H1 (cell line): Measurements from ENCODE around the gene MTR.

Experiments used
- ASH2L ChIP-seq: fragments of 200-600, 300-600 bp; sonication (generic); IDR thresholded peaks from one replicate; pipeline ENCODE4 v1.7.1; 2017; ENCODE audit warnings: low read length
- CEBPB ChIP-seq: IDR thresholded peaks from 2 replicates; pipeline ENCODE4 v1.6.1; 2012; ENCODE audit warnings: low read depth, low read length
- CTCF ChIP-seq, 3 experiments: IDR thresholded peaks; 1 replicate in 2 of 3; 2 replicates in 1 of 3; pipeline versions ENCODE4 v1.5.1 to v1.6.1; 2011; ENCODE audit warnings: low read length in 3 of 3, mild to moderate bottlenecking in 3 of 3, inconsistent platforms in 2 of 3, low read depth in 1 of 3, moderate library complexity in 1 of 3; ENCODE audit not compliant: insufficient read depth in 1 of 3; ENCODE audit errors: control extremely low read depth in 1 of 3
- EZH2 ChIP-seq: fragments of 200-600 bp; sonication (generic); IDR thresholded peaks from 2 replicates; pipeline ENCODE4 v1.7.1; 2012; ENCODE audit warnings: low read depth, mild to moderate bottlenecking, moderate library complexity, low read length, inconsistent platforms; ENCODE audit not compliant: severe bottlenecking
- GTF2F1 ChIP-seq: IDR thresholded peaks from 2 replicates; pipeline ENCODE4 v1.6.1; 2012; ENCODE audit warnings: low read depth, low read length, improper control_type of control experiment, borderline replicate concordance
- JUND ChIP-seq: IDR thresholded peaks from 2 replicates; pipeline ENCODE4 v1.6.1; 2011; ENCODE audit warnings: mild to moderate bottlenecking, improper control_type of control experiment, low read length
- KDM1A ChIP-seq: fragments of 200-600, 300-600 bp; sonication (generic); IDR thresholded peaks from 2 replicates; pipeline ENCODE4 v1.7.1; 2016; ENCODE audit warnings: mild to moderate bottlenecking, low read length, borderline replicate concordance
- NANOG ChIP-seq: IDR thresholded peaks from 2 replicates; pipeline ENCODE4 v1.6.1; 2011; ENCODE audit warnings: low read length, low read depth, mild to moderate bottlenecking, inconsistent platforms; ENCODE audit not compliant: insufficient read depth, poor library complexity, severe bottlenecking
- POLR2A ChIP-seq, 2 experiments: IDR thresholded peaks; 1 replicate in 1 of 2; 2 replicates in 1 of 2; pipeline ENCODE4 v1.6.1; 2011; ENCODE audit warnings: low read depth in 2 of 2, low read length in 2 of 2, mild to moderate bottlenecking in 2 of 2; ENCODE audit errors: control extremely low read depth in 1 of 2
- POLR2AphosphoS5 ChIP-seq: IDR thresholded peaks from 2 replicates; pipeline ENCODE4 v1.6.1; 2011; ENCODE audit warnings: low read depth, low read length
- SUZ12 ChIP-seq: fragments of 200-600 bp; sonication (generic); IDR thresholded peaks from 2 replicates; pipeline ENCODE4 v1.6.1; 2012; ENCODE audit warnings: mild to moderate bottlenecking, inconsistent platforms, low read length, moderate library complexity, mixed read lengths
- TAF1 ChIP-seq: IDR thresholded peaks from 2 replicates; pipeline ENCODE4 v1.6.1; 2011; ENCODE audit warnings: mild to moderate bottlenecking, low read depth, low read length
- USF2 ChIP-seq: IDR thresholded peaks from 2 replicates; pipeline ENCODE4 v1.6.1; 2011; ENCODE audit warnings: low read length, improper control_type of control experiment
- YY1 ChIP-seq: IDR thresholded peaks from 2 replicates; pipeline ENCODE4 v1.6.1; 2011; ENCODE audit warnings: low read depth, mild to moderate bottlenecking, low read length

DNA sequence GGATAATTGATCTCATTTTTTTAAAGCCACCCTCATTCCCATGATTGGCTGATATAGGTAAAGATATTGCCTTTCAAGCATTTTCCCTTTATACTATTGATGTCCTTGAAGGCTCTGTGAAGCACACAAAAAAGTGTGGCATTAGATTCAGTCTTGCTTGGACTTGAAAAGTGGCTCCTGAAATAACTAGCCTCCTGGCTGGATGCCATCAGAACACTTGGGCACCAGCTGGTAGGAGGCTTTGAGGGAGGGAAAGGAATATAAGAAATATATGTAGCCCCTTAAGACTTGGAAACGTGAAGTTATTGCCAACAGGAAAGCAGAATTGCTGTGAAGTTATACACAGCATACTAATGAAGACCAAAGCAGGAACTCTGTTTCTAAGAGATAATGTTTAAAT, 14.1 kb downstream of the MTR start:
- TF ChIP-seq EZH2: no peak
- no peak for TF ChIP-seq CTCF (IDR thresholded peaks at IDR 0.05; ENCODE audit: control extremely low read depth in 1 of 3, insufficient read depth in 1 of 3, low read depth in 1 of 3, low read length in 3 of 3)
- no peak for TF ChIP-seq GTF2F1
- no peak for TF ChIP-seq ASH2L
- no peak for TF ChIP-seq CEBPB
- no peak for TF ChIP-seq USF2
- TF ChIP-seq NANOG: no peak
- no peak for TF ChIP-seq POLR2AphosphoS5
- no peak for TF ChIP-seq JUND
- no peak for TF ChIP-seq POLR2A (IDR thresholded peaks at IDR 0.05; ENCODE audit: control extremely low read depth in 1 of 2, low read depth in 2 of 2, low read length in 2 of 2)
- TF ChIP-seq KDM1A: no peak
- TF ChIP-seq SUZ12: no peak
- TF ChIP-seq TAF1: no peak
- no peak for TF ChIP-seq YY1
